ENCODE results near the gene IFNL2.
"Not testable (repeated sequence)": the region's sequence is repeated elsewhere in the genome, so short reads cannot be mapped to it uniquely, and the experiment has no call there.

GRCh38 chr19:39309305-39309670 is 41.1 kb downstream of the IFNL2 start:
- TF ChIP-seq, protein P1, sequence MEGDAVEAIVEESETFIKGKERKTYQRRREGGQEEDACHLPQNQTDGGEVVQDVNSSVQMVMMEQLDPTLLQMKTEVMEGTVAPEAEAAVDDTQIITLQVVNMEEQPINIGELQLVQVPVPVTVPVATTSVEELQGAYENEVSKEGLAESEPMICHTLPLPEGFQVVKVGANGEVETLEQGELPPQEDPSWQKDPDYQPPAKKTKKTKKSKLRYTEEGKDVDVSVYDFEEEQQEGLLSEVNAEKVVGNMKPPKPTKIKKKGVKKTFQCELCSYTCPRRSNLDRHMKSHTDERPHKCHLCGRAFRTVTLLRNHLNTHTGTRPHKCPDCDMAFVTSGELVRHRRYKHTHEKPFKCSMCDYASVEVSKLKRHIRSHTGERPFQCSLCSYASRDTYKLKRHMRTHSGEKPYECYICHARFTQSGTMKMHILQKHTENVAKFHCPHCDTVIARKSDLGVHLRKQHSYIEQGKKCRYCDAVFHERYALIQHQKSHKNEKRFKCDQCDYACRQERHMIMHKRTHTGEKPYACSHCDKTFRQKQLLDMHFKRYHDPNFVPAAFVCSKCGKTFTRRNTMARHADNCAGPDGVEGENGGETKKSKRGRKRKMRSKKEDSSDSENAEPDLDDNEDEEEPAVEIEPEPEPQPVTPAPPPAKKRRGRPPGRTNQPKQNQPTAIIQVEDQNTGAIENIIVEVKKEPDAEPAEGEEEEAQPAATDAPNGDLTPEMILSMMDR (IDR thresholded peaks at IDR 0.05; ENCODE audit: low read depth, low read length): not testable (repeated sequence)
- not testable (repeated sequence) for TF ChIP-seq EZH2phosphoT487 (IDR thresholded peaks at IDR 0.05; ENCODE audit: low read depth)

All from OCI-LY3 (cell line).